Prostate gland (tissue), 2 donors: ENCODE data around the gene DCST2.

Experiments
- POLR2A ChIP-seq: fragments of 450-650 bp; IDR thresholded peaks from one replicate; pipeline ENCODE4 v1.6.1; 2016; ENCODE audit warnings: antibody characterized with exemption, mild to moderate bottlenecking
- TF ChIP-seq, protein P1 (sequence below), 4 experiments: fragments of 200-600 bp in 2 of 4; fragments of 450-650 bp in 2 of 4; sonication (generic) in 2 of 4; IDR thresholded peaks; 1 replicate in 3 of 4; 2 replicates in 1 of 4; pipeline ENCODE4 v1.5.1; 2016 to 2019; ENCODE audit warnings: antibody characterized with exemption in 4 of 4, mild to moderate bottlenecking in 2 of 4, moderate library complexity in 2 of 4

- no peak for TF ChIP-seq POLR2A
- TF ChIP-seq, protein P1, sequence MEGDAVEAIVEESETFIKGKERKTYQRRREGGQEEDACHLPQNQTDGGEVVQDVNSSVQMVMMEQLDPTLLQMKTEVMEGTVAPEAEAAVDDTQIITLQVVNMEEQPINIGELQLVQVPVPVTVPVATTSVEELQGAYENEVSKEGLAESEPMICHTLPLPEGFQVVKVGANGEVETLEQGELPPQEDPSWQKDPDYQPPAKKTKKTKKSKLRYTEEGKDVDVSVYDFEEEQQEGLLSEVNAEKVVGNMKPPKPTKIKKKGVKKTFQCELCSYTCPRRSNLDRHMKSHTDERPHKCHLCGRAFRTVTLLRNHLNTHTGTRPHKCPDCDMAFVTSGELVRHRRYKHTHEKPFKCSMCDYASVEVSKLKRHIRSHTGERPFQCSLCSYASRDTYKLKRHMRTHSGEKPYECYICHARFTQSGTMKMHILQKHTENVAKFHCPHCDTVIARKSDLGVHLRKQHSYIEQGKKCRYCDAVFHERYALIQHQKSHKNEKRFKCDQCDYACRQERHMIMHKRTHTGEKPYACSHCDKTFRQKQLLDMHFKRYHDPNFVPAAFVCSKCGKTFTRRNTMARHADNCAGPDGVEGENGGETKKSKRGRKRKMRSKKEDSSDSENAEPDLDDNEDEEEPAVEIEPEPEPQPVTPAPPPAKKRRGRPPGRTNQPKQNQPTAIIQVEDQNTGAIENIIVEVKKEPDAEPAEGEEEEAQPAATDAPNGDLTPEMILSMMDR (IDR thresholded peaks at IDR 0.05) = no peak
These were observed 14.0 kb downstream of the DCST2 start for GRCh38 chr1:155019377-155020245.
